Kidney epithelial cell (primary cell): ENCODE results near the gene PXMP4. TPM values are rescaled to one million over a fixed set of nuclear protein-coding genes. Genes with fewer than 3 reads are reported as not detected.

Source experiments
- DNase-seq: peaks from one replicate; pipeline ENCODE4 v3.0.0-alpha.2; 2010; ENCODE audit warnings: low read depth
- H3K27me3 ChIP-seq: 2 replicates; pipeline ENCODE4 v1.6.0; 2011; ENCODE audit warnings: low read length; ENCODE audit not compliant: control insufficient read depth, insufficient read depth
- H3K36me3 ChIP-seq: 2 replicates; pipeline ENCODE4 v1.5.1; 2011; ENCODE audit warnings: low read length; ENCODE audit not compliant: control insufficient read depth, insufficient read depth
- H3K4me3 ChIP-seq: 2 replicates; pipeline ENCODE4 v1.5.1; 2011; ENCODE audit warnings: low read depth, mild to moderate bottlenecking, control low read depth, low read length
- total RNA-seq: library from RNA; depleted of rRNA; stranded (reverse); fragments of >200 nt; gene quantifications from 2 replicates; pipeline ENCODE4 v1.2.3, GENCODE V29; 2015
- TF ChIP-seq, protein P1 (sequence below): IDR thresholded peaks from 2 replicates; pipeline ENCODE4 v1.5.1; 2011; ENCODE audit warnings: mild to moderate bottlenecking, moderate library complexity, low read length, control low read depth, inconsistent platforms; ENCODE audit not compliant: insufficient read depth, poor library complexity, severe bottlenecking

Gene PXMP4
- total RNA-seq, 1 donor from 2014 or later: 8.1 TPM

GRCh38 chr20:33739493-33739892 is 19.4 kb upstream of the PXMP4 start:
- H3K36me3 ChIP-seq: no peaks in the 10 kb centered on the region
- H3K27me3 ChIP-seq: no peaks in the 10 kb centered on the region
- H3K4me3 ChIP-seq: no peak overlapping the region
- no peak for DNase-seq
- TF ChIP-seq, protein P1, sequence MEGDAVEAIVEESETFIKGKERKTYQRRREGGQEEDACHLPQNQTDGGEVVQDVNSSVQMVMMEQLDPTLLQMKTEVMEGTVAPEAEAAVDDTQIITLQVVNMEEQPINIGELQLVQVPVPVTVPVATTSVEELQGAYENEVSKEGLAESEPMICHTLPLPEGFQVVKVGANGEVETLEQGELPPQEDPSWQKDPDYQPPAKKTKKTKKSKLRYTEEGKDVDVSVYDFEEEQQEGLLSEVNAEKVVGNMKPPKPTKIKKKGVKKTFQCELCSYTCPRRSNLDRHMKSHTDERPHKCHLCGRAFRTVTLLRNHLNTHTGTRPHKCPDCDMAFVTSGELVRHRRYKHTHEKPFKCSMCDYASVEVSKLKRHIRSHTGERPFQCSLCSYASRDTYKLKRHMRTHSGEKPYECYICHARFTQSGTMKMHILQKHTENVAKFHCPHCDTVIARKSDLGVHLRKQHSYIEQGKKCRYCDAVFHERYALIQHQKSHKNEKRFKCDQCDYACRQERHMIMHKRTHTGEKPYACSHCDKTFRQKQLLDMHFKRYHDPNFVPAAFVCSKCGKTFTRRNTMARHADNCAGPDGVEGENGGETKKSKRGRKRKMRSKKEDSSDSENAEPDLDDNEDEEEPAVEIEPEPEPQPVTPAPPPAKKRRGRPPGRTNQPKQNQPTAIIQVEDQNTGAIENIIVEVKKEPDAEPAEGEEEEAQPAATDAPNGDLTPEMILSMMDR: no peak

GRCh38 chr20:33736962-33737361 is 16.9 kb upstream of the PXMP4 start:
- H3K36me3 ChIP-seq: no peaks in the 10 kb centered on the region
- H3K4me3 ChIP-seq: no peak overlapping the region
- no peak for DNase-seq
- TF ChIP-seq, protein P1: no peak
- H3K27me3 ChIP-seq: no peaks in the 10 kb centered on the region

DNA sequence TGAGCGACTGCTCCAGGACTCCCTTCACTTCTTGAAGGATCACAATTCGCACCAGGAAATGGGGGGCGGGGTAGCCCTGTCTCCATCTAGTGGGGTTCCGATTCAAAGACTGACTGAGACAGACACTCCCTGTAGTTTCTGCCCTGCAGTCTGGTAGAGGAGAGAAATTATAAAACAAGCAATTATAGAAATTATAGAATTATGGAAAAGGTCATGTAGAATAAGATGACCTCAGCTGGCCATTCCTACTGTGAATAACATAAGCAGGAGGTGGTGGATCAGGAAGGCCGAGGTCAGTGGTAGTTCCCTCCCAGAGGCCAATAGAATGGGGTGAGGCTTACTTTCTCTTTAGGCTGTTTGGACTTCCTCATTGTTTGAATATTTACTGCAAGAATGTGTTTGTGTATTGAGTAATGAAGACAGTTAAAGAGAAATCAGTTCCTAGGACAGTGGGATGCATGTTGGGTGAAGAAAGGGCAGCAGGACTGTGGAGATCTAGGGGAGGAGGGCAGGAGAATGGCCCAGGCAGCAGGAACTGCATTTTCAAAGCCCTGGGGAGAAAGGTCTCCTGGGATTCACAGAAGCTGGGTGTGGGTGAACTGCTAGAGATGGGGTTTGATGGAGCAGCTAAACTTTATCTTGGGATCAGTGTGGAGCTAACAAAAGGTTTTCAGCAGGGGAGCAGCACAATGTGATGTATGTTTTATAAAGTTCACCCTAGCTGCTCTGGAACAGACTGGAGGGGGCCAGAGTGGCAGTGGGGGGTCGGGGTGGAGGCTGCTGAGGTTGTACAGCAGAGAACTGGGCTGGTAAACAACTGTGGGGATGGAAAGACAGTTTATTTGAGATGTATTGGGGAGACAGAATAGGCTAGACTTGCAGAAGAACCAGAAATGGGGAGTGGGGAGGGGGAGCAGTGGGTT is 13.8 kb upstream of the PXMP4 start:
- no peak overlapping the region for H3K4me3 ChIP-seq

GRCh38 chr20:33732166-33732970 is 12.3 kb upstream of the PXMP4 start:
- no peak for DNase-seq
- TF ChIP-seq, protein P1: no peak
- Histone ChIP-seq H3K27me3 (no peaks in the 10 kb centered on the region), H3K4me3 (peak overlapping the region; percentile 36), H3K36me3 (no peaks in the 10 kb centered on the region)

More for the DNA sequence above, 13.8 kb upstream of the PXMP4 start:
- H3K36me3 ChIP-seq: no peaks in the 10 kb centered on the region
- TF ChIP-seq, protein P1: no peak
- no peak for DNase-seq
- H3K27me3 ChIP-seq: no peaks in the 10 kb centered on the region

DNA sequence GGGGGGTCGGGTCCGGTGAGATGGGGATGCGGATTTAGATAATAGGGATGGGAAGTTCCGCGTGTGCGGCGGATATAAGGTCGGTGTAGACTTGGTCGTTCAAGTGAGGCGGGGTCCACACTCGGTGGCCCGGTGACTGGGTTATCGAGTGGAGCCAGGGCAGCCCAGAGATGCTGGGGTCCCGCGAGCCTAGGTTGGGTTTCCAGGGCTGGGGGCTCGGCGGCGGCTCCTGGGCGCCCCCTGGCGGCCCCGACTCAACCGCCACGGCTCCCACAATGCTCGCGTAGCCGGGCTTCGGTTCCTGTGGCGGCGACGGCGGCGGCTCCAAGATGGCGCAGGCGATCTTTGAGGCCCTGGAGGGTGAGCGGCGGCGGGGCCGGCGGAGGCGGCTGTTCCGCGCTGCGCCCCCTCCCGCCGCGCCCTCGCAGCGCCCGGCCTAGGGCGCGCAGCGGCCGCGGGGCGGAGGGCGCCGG is 11.6 kb upstream of the PXMP4 start, which contains the start of gene ZNF341:
Gene ZNF341 (plus strand): TSS at position 304 of the 473 bp plus-strand sequence. CDS start 26 bp downstream, at position 330.
- no peak for DNase-seq
- TF ChIP-seq, protein P1: peak; percentile 62
- no peaks in the 10 kb centered on the region for H3K36me3 ChIP-seq
- H3K27me3 ChIP-seq: no peaks in the 10 kb centered on the region
- peak within 1 kb of the TSS; percentile 46 for H3K4me3 ChIP-seq
